Stomach (tissue), 9 donors: ENCODE measurements around the gene NUDT6. TPM values are rescaled to one million over a fixed set of nuclear protein-coding genes. Genes with fewer than 3 reads are reported as not detected.

Experiments
- DNase-seq, 2 donors: peaks; one replicate each; pipeline versions ENCODE4 v3.0.0 to v3.0.0-alpha.2; 2013 to 2019
- H3K27ac ChIP-seq, 5 donors: fragments of 200-600 bp in 4 of 5; sonication (generic) in 4 of 5; one replicate each; pipeline ENCODE4 v1.5.1; 2013 to 2019; ENCODE audit warnings: mild to moderate bottlenecking in 1 of 5, moderate library complexity in 1 of 5
- H3K27me3 ChIP-seq, 3 donors: fragments of 200-600 bp; sonication (generic); one replicate each; pipeline ENCODE4 v1.5.1; 2017 to 2019; ENCODE audit warnings: mixed run types in 1 of 3
- H3K36me3 ChIP-seq, 4 donors: fragments of 200-600 bp; sonication (generic); 1 replicate in 3 of 4; 2 replicates in 1 of 4; pipeline ENCODE4 v1.5.1; 2016 to 2019
- H3K4me1 ChIP-seq, 4 donors: fragments of 200-600 bp; sonication (generic); one replicate each; pipeline ENCODE4 v1.5.1; 2016 to 2019
- H3K4me3 ChIP-seq, 4 donors: fragments of 200-600 bp; sonication (generic) in 3 of 4; one replicate each; pipeline ENCODE4 v1.5.1; 2016 to 2019; ENCODE audit warnings: mild to moderate bottlenecking in 1 of 4
- H3K9me3 ChIP-seq, 4 donors: fragments of 200-600 bp; sonication (generic); one replicate each; pipeline ENCODE4 v1.5.1; 2016 to 2019
- CTCF ChIP-seq, 7 experiments: fragments of 450-650 bp in 4 of 7; fragments of 200-600 bp in 3 of 7; sonication (generic) in 3 of 7; IDR thresholded peaks; one replicate each; pipeline ENCODE4 v1.5.1; 2016 to 2019; ENCODE audit warnings: antibody characterized with exemption in 7 of 7, control low read depth in 2 of 7, mild to moderate bottlenecking in 1 of 7
- EP300 ChIP-seq: sonication (generic); formaldehyde crosslinking; IDR thresholded peaks from one replicate; pipeline ENCODE4 v1.6.1; 2017; ENCODE audit warnings: antibody characterized with exemption
- POLR2A ChIP-seq, 4 donors: fragments of 450-650 bp; IDR thresholded peaks; one replicate each; pipeline ENCODE4 v1.6.1; 2016; ENCODE audit warnings: antibody characterized with exemption in 4 of 4, control low read depth in 2 of 4, mild to moderate bottlenecking in 1 of 4, moderate library complexity in 1 of 4
- POLR2AphosphoS5 ChIP-seq, 3 donors: sonication (generic); formaldehyde crosslinking; IDR thresholded peaks; one replicate each; pipeline ENCODE4 v1.6.1; 2016; ENCODE audit warnings: antibody characterized with exemption in 3 of 3
- WGBS, 5 donors: extraction: QIAGEN DNeasy Blood & Tissue Kit in 3 of 5; methylation state at CpG; one replicate each; pipeline versions ENCODE4 v1.1.5 to v1.1.7; 2013 to 2018; 5-methylcytosine and 5-hydroxymethylcytosine counted together
- intact Hi-C: fragments of 100-400 bp; cut with DNase I; formaldehyde crosslinking; loops from one replicate; pipeline ENCODE4 v1.15.1; 2023; ENCODE audit warnings: low total_unique reads
- polyA plus RNA-seq, 3 donors: library from polyadenylated mRNA; stranded (reverse); fragments of 200-250 nt; gene quantifications; one replicate each; pipeline ENCODE4 v1.2.3, GENCODE V29; 2013
- total RNA-seq, 5 donors: library from RNA; depleted of rRNA; stranded (reverse); fragments of >200 nt; gene quantifications; one replicate each; pipeline versions ENCODE4 v1.1.0 to v1.2.3, GENCODE V29; 2014 to 2016
- donor health status: healthy with polysubstance abuse.
- donor health status: Bipolar disorder and iron deficiency.
- donor health status: healthy.

Gene NUDT6
- total and polyA plus RNA-seq, 8 donors = 0.58 to 10.5 (median 5.7) TPM; not detected in 1

GRCh38 chr4:122917731-122918130 lies 4.7 kb downstream of the NUDT6 start:
- Histone ChIP-seq H3K4me3 (no peak overlapping the region), H3K4me1 (peaks cover 0 to 17% (median 9%) of the 10 kb centered on the region in 4 donors), H3K27me3 (no peaks in the 10 kb centered on the region), H3K27ac (no peak overlapping the region), H3K36me3 (no peaks in the 10 kb centered on the region), H3K9me3 (no peaks in the 10 kb centered on the region)
- TF ChIP-seq POLR2AphosphoS5 (IDR thresholded peaks at IDR 0.05) = no peak
- no peak for TF ChIP-seq EP300
- no peak for TF ChIP-seq POLR2A (IDR thresholded peaks at IDR 0.05)
- TF ChIP-seq CTCF (IDR thresholded peaks at IDR 0.05) = no peak
- no peak for DNase-seq
- intact Hi-C loops = loop anchor here (10.0 kb wide), 1 partner anchor 163 kb away; no protein-coding TSS in a partner anchor
- 85 to 91% (median 89%) methylated on average over 5 of the region's 5 CpGs for WGBS, 5 donors

- Histone ChIP-seq H3K27ac (no peak overlapping the region), H3K4me1 (no peaks in the 10 kb centered on the region), H3K36me3 (peaks cover 0 to 7% (median 2%) of the 10 kb centered on the region in 4 donors), H3K27me3 (no peaks in the 10 kb centered on the region), H3K9me3 (no peaks in the 10 kb centered on the region), H3K4me3 (no peak overlapping the region)
- TF ChIP-seq EP300 = no peak
- TF ChIP-seq POLR2A (IDR thresholded peaks at IDR 0.05) = no peak
- TF ChIP-seq POLR2AphosphoS5 (IDR thresholded peaks at IDR 0.05) = no peak
- TF ChIP-seq CTCF (IDR thresholded peaks at IDR 0.05) = no peak
- intact Hi-C loops = loop anchor here (10.0 kb wide), 1 partner anchor 160 kb away; no protein-coding TSS in a partner anchor
- 66 to 91% (median 77%) methylated on average over 3 of the region's 3 CpGs for WGBS, 5 donors
- no peak for DNase-seq
Measured at GRCh38 chr4:122914938-122915337, 7.5 kb downstream of the NUDT6 start.

GRCh38 chr4:122914292-122914904 lies 8.0 kb downstream of the NUDT6 start:
- intact Hi-C loops = loop anchor here (10.0 kb wide), 1 partner anchor 160 kb away; no protein-coding TSS in a partner anchor
- peak in 1 of 7 experiments; percentile 41 for TF ChIP-seq CTCF (IDR thresholded peaks at IDR 0.05)
- TF ChIP-seq EP300 = no peak
- H3K27ac ChIP-seq = no peak overlapping the region
- peak in 1 of 2 donors; percentile 77 for DNase-seq
- peaks cover 0 to 7% (median 2%) of the 10 kb centered on the region in 4 donors for H3K36me3 ChIP-seq
- WGBS, 5 donors = 38 to 48% (median 44%) methylated on average over 4 of the region's 4 CpGs
- no peaks in the 10 kb centered on the region for H3K4me1 ChIP-seq
- no peaks in the 10 kb centered on the region for H3K9me3 ChIP-seq
- no peak overlapping the region for H3K4me3 ChIP-seq
- no peaks in the 10 kb centered on the region for H3K27me3 ChIP-seq

GRCh38 chr4:122912810-122913575 lies 9.4 kb downstream of the NUDT6 start:
- Histone ChIP-seq H3K4me3 (no peak overlapping the region), H3K9me3 (no peaks in the 10 kb centered on the region), H3K27ac (no peak overlapping the region), H3K36me3 (peaks cover 0 to 7% (median 2%) of the 10 kb centered on the region in 4 donors), H3K27me3 (no peaks in the 10 kb centered on the region), H3K4me1 (no peaks in the 10 kb centered on the region)
- no peak for DNase-seq
- intact Hi-C loops = loop anchor here (10.0 kb wide), 1 partner anchor 158 kb away; no protein-coding TSS in a partner anchor
- TF ChIP-seq POLR2AphosphoS5 (IDR thresholded peaks at IDR 0.05) = no peak
- TF ChIP-seq EP300 = no peak
- no peak for TF ChIP-seq POLR2A (IDR thresholded peaks at IDR 0.05)
- no peak for TF ChIP-seq CTCF (IDR thresholded peaks at IDR 0.05)
- WGBS, 5 donors = 82 to 95% (median 88%) methylated on average over 1 of the region's 1 CpG
